Testis (tissue), 2 donors: ENCODE results near the gene PHIP.

ENCODE experiments used
- POLR2A ChIP-seq: fragments of 450-650 bp; IDR thresholded peaks from one replicate; pipeline ENCODE4 v1.6.1; 2017; ENCODE audit warnings: antibody characterized with exemption, mild to moderate bottlenecking, moderate library complexity
- TF ChIP-seq, protein P1 (sequence below), 3 experiments: fragments of 450-650 bp in 2 of 3; fragments of 200-600 bp in 1 of 3; sonication (generic) in 1 of 3; IDR thresholded peaks; one replicate each; pipeline ENCODE4 v1.5.1; 2016 to 2019; ENCODE audit warnings: antibody characterized with exemption in 3 of 3, mild to moderate bottlenecking in 2 of 3, moderate library complexity in 1 of 3

DNA sequence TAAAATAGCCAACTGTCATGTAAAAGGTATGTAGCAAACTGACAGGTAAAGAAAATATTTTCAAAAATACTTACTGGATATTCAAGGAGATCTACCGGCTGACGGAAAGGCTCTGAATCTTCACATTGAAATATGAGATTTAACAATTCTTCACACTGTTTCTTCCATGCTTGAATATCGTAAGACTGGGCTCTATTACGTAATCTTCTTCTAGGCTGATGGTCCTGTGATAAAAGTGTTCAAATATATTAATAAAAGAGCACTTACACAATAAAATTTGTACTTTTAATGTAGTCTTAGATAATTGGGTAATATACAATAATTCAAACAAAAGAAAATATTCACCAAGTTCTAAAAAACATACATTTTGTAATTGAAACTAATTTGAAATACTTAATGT, 123.3 kb downstream of the PHIP start:
- TF ChIP-seq, protein P1, sequence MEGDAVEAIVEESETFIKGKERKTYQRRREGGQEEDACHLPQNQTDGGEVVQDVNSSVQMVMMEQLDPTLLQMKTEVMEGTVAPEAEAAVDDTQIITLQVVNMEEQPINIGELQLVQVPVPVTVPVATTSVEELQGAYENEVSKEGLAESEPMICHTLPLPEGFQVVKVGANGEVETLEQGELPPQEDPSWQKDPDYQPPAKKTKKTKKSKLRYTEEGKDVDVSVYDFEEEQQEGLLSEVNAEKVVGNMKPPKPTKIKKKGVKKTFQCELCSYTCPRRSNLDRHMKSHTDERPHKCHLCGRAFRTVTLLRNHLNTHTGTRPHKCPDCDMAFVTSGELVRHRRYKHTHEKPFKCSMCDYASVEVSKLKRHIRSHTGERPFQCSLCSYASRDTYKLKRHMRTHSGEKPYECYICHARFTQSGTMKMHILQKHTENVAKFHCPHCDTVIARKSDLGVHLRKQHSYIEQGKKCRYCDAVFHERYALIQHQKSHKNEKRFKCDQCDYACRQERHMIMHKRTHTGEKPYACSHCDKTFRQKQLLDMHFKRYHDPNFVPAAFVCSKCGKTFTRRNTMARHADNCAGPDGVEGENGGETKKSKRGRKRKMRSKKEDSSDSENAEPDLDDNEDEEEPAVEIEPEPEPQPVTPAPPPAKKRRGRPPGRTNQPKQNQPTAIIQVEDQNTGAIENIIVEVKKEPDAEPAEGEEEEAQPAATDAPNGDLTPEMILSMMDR (IDR thresholded peaks at IDR 0.05) = no peak
- TF ChIP-seq POLR2A = no peak
